ENCODE measurements around the gene CYB5R4. TPM values are rescaled to one million over a fixed set of nuclear protein-coding genes. Genes with fewer than 3 reads are reported as not detected.

CYB5R4 gene
- total and polyA plus RNA-seq, 2 of the 8 experiments (the other 6 are each of a cell fraction or from before 2014, with no cell fraction given) = 2.8 to 14.6 TPM

GRCh38 chr6:83928286-83928685 is 68.8 kb downstream of the CYB5R4 start:
- H4K20me1 ChIP-seq (replicated peaks in 1 of 2; ENCODE audit: control insufficient read depth in 1 of 2, insufficient read depth in 2 of 2, low read length in 2 of 2) = no peaks in the 10 kb centered on the region
- WGBS, 2 experiments (ENCODE audit: extremely low coverage in 1 of 2, insufficient coverage in 1 of 2, insufficient read length in 1 of 2, insufficient replicate concordance in 2 of 2, low coverage in 1 of 2, low lambda C conversion rate in 2 of 2, missing lambda C conversion rate in 1 of 2) = 96% methylated on average over 1 of the region's 1 CpG; no CpG with 5 or more reads in 1 of the 2 experiments
- ChIA-PET CTCF (ENCODE audit: partially characterized antibody) (interaction anchor here (0.7 kb wide), 1 partner anchor 107 kb away, joined by 3 read pairs; no protein-coding TSS in a partner anchor), POLR2A (ENCODE audit: partially characterized antibody) (no interaction called here)
- H3K4me3 ChIP-seq (ENCODE audit: extremely low read depth in 1 of 4, insufficient read depth in 2 of 4, low read depth in 3 of 4, low read length in 4 of 4) = no peak overlapping the region
- H3K18ac ChIP-seq (ENCODE audit: extremely low read depth, low read length) = no peak overlapping the region
- no peak overlapping the region for H4K5ac ChIP-seq (ENCODE audit: insufficient read length, low read depth, low read length)
- no peak overlapping the region for H3K14ac ChIP-seq (ENCODE audit: insufficient read length)
- H3K36me3 ChIP-seq (ENCODE audit: control insufficient read depth in 2 of 4, insufficient read depth in 4 of 4, low read length in 3 of 4) = peaks cover 0 to 3% (median 0%) of the 10 kb centered on the region in 4 experiments; a peak in 1 of 8 replicates
- no peak overlapping the region for H3K4ac ChIP-seq (replicated peaks; ENCODE audit: insufficient read length, low read depth, low read length)
- H4K91ac ChIP-seq (replicated peaks; ENCODE audit: insufficient read length, low read length) = no peak overlapping the region
- no peak overlapping the region for H2AFZ ChIP-seq (ENCODE audit: low read length)
- no peak overlapping the region for H2BK20ac ChIP-seq (ENCODE audit: low read length)
- no peak overlapping the region for H3K4me2 ChIP-seq (ENCODE audit: insufficient read depth in 1 of 2, low read depth in 2 of 2, low read length in 2 of 2)
- no peak for FAIRE-seq
- H3K27me3 ChIP-seq (replicated peaks in 1 of 4; ENCODE audit: control insufficient read depth in 3 of 4, extremely low read depth in 1 of 4, insufficient read depth in 3 of 4, low read length in 3 of 4) = no peaks in the 10 kb centered on the region
- H2BK12ac ChIP-seq (ENCODE audit: low read depth, low read length) = no peak overlapping the region
- H3K9ac ChIP-seq (replicated peaks in 1 of 4; ENCODE audit: extremely low read depth in 1 of 4, low read depth in 3 of 4, low read length in 3 of 4) = no peak overlapping the region
- H3K79me2 ChIP-seq (ENCODE audit: control insufficient read depth in 1 of 2, insufficient read depth in 2 of 2, low read length in 2 of 2) = no peaks in the 10 kb centered on the region
- H3K79me1 ChIP-seq (ENCODE audit: low read depth, low read length) = no peaks in the 10 kb centered on the region
- no peak overlapping the region for H2BK15ac ChIP-seq (ENCODE audit: low read length)
- DNase-seq (ENCODE audit: low read depth in 1 of 2, low spot score in 2 of 2) = no peak
- H3K9me3 ChIP-seq (ENCODE audit: insufficient read depth in 2 of 2, low read depth in 1 of 2, low read length in 1 of 2) = no peaks in the 10 kb centered on the region
- H2BK5ac ChIP-seq (ENCODE audit: low read depth, low read length) = no peak overlapping the region
- no peak overlapping the region for H3K23ac ChIP-seq (ENCODE audit: insufficient read length)
- no peak overlapping the region for H3K56ac ChIP-seq (replicated peaks; ENCODE audit: insufficient read length, low read depth, low read length)
- no peak overlapping the region for H2BK120ac ChIP-seq (replicated peaks; ENCODE audit: low read depth, low read length)
- H3K23me2 ChIP-seq (ENCODE audit: low read depth, low read length) = no peaks in the 10 kb centered on the region
- no peaks in the 10 kb centered on the region for H3K4me1 ChIP-seq (replicated peaks in 1 of 4; ENCODE audit: control insufficient read depth in 3 of 4, insufficient read depth in 4 of 4, low read length in 3 of 4)
- H3K27ac ChIP-seq (ENCODE audit: low read depth, low read length) = no peak overlapping the region
- no peak overlapping the region for H4K8ac ChIP-seq (ENCODE audit: extremely low read depth, insufficient read depth, low read length)
- no peak overlapping the region for H2AK5ac ChIP-seq (ENCODE audit: low read depth, low read length)
- TF ChIP-seq BACH1 (IDR thresholded peaks at IDR 0.05; ENCODE audit: low read length) (no peak), ATF2 (IDR thresholded peaks at IDR 0.05; ENCODE audit: low read length) (no peak), TBP (IDR thresholded peaks at IDR 0.05; ENCODE audit: low read depth, low read length) (no peak), PHF8 (conservative IDR thresholded peaks at IDR 0.05; ENCODE audit: low read depth, low read length) (no peak), RXRA (IDR thresholded peaks at IDR 0.05; ENCODE audit: insufficient read depth, low read depth, low read length) (no peak), POLR2AphosphoS5 (IDR thresholded peaks at IDR 0.05; ENCODE audit: low read depth, low read length) (no peak), CBX5 (IDR thresholded peaks at IDR 0.05; ENCODE audit: low read depth, low read length) (no peak), MAFK (IDR thresholded peaks at IDR 0.05; ENCODE audit: low read depth, low read length) (no peak), NANOG (IDR thresholded peaks at IDR 0.05; ENCODE audit: insufficient read depth, low read depth, low read length, poor library complexity, severe bottlenecking) (no peak), POU5F1 (IDR thresholded peaks at IDR 0.05; ENCODE audit: low read depth, low read length) (no peak)
